ENCODE measurements around the gene MAP3K7CL. TPM values are rescaled to one million over a fixed set of nuclear protein-coding genes. Genes with fewer than 3 reads are reported as not detected.

Gene MAP3K7CL
- total RNA-seq, 1 experiment from 2014 or later: 0.15 TPM

DNA sequence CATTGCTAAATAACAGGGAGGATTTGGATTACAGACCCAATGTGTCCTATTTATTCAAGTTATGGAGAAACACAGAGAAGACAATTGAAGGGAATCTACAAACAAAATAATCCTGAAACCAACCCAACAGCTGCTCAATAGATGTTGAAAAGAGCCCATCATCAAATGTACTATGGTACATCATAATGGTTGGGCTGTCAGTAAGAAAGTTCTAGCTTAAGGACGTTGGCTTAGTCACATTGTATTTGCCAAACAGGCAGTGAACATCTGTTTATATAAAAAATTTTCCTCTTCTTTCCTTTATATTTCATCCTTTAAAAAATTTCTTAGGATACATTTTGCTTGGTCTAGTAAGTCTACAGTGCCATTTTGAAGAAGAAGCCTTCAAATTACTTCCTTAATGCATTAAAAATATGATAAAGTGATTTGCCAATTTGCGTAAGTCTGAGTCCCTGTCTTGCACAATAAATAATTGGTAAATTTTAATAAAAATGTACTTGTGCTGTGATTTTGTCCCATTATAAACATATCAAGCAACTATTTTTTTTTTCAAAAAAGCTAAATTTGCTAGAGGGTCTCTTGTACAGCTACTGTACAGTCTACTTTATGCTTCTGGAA, 14.4 kb downstream of the MAP3K7CL start:
- ChIA-PET CTCF (no interaction called here), POLR2A (no interaction called here)
- Mint-ChIP-seq H3K27me3 (ENCODE audit: low read depth) (no peaks in the 10 kb centered on the region), H3K36me3 (no peaks in the 10 kb centered on the region), H3K27ac (no peak overlapping the region), H3K4me1 (no peaks in the 10 kb centered on the region), H3K4me3 (no peak overlapping the region), H3K9me3 (no peaks in the 10 kb centered on the region)
- DNase-seq (ENCODE audit: low spot score) (no peak), ATAC-seq (no peak)
- TF ChIP-seq CBFB (CRISPR knock-in tag; IDR thresholded peaks at IDR 0.05; ENCODE audit: low read depth): no peak
- TF ChIP-seq, protein P1, sequence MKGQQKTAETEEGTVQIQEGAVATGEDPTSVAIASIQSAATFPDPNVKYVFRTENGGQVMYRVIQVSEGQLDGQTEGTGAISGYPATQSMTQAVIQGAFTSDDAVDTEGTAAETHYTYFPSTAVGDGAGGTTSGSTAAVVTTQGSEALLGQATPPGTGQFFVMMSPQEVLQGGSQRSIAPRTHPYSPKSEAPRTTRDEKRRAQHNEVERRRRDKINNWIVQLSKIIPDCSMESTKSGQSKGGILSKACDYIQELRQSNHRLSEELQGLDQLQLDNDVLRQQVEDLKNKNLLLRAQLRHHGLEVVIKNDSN (CRISPR knock-in tag; IDR thresholded peaks at IDR 0.05): no peak
- TF ChIP-seq ZNF317 (CRISPR knock-in tag; IDR thresholded peaks at IDR 0.05; ENCODE audit: borderline replicate concordance, low read depth): no peak
- no peak for TF ChIP-seq EMX1 (CRISPR knock-in tag; IDR thresholded peaks at IDR 0.05)
- TF ChIP-seq, protein P2, sequence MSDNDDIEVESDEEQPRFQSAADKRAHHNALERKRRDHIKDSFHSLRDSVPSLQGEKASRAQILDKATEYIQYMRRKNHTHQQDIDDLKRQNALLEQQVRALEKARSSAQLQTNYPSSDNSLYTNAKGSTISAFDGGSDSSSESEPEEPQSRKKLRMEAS (CRISPR knock-in tag; IDR thresholded peaks at IDR 0.05): no peak
- TF ChIP-seq SMAD4 (CRISPR knock-in tag; IDR thresholded peaks at IDR 0.05): no peak
- TF ChIP-seq, protein P3, sequence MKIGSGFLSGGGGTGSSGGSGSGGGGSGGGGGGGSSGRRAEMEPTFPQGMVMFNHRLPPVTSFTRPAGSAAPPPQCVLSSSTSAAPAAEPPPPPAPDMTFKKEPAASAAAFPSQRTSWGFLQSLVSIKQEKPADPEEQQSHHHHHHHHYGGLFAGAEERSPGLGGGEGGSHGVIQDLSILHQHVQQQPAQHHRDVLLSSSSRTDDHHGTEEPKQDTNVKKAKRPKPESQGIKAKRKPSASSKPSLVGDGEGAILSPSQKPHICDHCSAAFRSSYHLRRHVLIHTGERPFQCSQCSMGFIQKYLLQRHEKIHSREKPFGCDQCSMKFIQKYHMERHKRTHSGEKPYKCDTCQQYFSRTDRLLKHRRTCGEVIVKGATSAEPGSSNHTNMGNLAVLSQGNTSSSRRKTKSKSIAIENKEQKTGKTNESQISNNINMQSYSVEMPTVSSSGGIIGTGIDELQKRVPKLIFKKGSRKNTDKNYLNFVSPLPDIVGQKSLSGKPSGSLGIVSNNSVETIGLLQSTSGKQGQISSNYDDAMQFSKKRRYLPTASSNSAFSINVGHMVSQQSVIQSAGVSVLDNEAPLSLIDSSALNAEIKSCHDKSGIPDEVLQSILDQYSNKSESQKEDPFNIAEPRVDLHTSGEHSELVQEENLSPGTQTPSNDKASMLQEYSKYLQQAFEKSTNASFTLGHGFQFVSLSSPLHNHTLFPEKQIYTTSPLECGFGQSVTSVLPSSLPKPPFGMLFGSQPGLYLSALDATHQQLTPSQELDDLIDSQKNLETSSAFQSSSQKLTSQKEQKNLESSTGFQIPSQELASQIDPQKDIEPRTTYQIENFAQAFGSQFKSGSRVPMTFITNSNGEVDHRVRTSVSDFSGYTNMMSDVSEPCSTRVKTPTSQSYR (CRISPR knock-in tag; IDR thresholded peaks at IDR 0.05): no peak
- TF ChIP-seq, protein P4, sequence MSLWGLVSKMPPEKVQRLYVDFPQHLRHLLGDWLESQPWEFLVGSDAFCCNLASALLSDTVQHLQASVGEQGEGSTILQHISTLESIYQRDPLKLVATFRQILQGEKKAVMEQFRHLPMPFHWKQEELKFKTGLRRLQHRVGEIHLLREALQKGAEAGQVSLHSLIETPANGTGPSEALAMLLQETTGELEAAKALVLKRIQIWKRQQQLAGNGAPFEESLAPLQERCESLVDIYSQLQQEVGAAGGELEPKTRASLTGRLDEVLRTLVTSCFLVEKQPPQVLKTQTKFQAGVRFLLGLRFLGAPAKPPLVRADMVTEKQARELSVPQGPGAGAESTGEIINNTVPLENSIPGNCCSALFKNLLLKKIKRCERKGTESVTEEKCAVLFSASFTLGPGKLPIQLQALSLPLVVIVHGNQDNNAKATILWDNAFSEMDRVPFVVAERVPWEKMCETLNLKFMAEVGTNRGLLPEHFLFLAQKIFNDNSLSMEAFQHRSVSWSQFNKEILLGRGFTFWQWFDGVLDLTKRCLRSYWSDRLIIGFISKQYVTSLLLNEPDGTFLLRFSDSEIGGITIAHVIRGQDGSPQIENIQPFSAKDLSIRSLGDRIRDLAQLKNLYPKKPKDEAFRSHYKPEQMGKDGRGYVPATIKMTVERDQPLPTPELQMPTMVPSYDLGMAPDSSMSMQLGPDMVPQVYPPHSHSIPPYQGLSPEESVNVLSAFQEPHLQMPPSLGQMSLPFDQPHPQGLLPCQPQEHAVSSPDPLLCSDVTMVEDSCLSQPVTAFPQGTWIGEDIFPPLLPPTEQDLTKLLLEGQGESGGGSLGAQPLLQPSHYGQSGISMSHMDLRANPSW (CRISPR knock-in tag; conservative IDR thresholded peaks at IDR 0.05; ENCODE audit: low read depth): no peak

DNA sequence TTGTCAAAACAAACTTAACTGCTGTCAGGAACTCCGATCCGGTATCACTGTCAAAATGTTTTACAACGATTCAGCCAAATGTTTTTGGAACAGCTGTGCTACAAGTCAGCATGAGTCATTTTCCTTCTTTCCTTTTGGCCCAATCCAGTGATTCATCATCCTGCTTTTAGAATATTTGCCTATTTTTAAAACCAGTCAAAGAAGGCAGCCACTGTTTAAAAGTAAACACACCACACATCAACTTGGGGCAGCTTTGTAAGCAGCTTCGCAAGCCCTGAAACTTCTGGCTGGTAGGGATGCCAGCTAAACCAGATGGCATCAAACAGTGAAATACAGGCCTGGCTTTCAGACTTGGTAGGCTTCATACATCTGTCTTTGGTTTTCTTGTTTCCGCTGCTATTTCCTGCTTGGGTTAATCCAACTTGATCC, 14.9 kb downstream of the MAP3K7CL start:
- TF ChIP-seq GABPB1 (CRISPR knock-in tag; IDR thresholded peaks at IDR 0.05) (no peak), SP1 (CRISPR knock-in tag; conservative IDR thresholded peaks at IDR 0.05) (no peak), KAT7 (CRISPR knock-in tag; IDR thresholded peaks at IDR 0.05; ENCODE audit: borderline replicate concordance) (no peak), FOXJ3 (CRISPR knock-in tag; IDR thresholded peaks at IDR 0.05; ENCODE audit: borderline replicate concordance) (no peak), NFYB (CRISPR knock-in tag; conservative IDR thresholded peaks at IDR 0.05; ENCODE audit: low read depth) (no peak), ZNF232 (CRISPR knock-in tag; IDR thresholded peaks at IDR 0.05) (no peak)
- TF ChIP-seq, protein P5, sequence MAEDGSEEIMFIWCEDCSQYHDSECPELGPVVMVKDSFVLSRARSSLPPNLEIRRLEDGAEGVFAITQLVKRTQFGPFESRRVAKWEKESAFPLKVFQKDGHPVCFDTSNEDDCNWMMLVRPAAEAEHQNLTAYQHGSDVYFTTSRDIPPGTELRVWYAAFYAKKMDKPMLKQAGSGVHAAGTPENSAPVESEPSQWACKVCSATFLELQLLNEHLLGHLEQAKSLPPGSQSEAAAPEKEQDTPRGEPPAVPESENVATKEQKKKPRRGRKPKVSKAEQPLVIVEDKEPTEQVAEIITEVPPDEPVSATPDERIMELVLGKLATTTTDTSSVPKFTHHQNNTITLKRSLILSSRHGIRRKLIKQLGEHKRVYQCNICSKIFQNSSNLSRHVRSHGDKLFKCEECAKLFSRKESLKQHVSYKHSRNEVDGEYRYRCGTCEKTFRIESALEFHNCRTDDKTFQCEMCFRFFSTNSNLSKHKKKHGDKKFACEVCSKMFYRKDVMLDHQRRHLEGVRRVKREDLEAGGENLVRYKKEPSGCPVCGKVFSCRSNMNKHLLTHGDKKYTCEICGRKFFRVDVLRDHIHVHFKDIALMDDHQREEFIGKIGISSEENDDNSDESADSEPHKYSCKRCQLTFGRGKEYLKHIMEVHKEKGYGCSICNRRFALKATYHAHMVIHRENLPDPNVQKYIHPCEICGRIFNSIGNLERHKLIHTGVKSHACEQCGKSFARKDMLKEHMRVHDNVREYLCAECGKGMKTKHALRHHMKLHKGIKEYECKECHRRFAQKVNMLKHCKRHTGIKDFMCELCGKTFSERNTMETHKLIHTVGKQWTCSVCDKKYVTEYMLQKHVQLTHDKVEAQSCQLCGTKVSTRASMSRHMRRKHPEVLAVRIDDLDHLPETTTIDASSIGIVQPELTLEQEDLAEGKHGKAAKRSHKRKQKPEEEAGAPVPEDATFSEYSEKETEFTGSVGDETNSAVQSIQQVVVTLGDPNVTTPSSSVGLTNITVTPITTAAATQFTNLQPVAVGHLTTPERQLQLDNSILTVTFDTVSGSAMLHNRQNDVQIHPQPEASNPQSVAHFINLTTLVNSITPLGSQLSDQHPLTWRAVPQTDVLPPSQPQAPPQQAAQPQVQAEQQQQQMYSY (CRISPR knock-in tag; IDR thresholded peaks at IDR 0.05): no peak
- TF ChIP-seq, protein P6, sequence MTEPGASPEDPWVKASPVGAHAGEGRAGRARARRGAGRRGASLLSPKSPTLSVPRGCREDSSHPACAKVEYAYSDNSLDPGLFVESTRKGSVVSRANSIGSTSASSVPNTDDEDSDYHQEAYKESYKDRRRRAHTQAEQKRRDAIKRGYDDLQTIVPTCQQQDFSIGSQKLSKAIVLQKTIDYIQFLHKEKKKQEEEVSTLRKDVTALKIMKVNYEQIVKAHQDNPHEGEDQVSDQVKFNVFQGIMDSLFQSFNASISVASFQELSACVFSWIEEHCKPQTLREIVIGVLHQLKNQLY (CRISPR knock-in tag; IDR thresholded peaks at IDR 0.05): no peak
- ATAC-seq: no peak
- no peaks in the 10 kb centered on the region for H3K36me3 Mint-ChIP-seq
- H3K4me3 Mint-ChIP-seq: no peak overlapping the region
- H3K27ac Mint-ChIP-seq: no peak overlapping the region
- no peak for DNase-seq (ENCODE audit: low spot score)
- no peaks in the 10 kb centered on the region; the same call in 1 of the 2 replicates for H3K27me3 Mint-ChIP-seq (ENCODE audit: low read depth)
- ChIA-PET CTCF (no interaction called here), POLR2A (no interaction called here)
- H3K4me1 Mint-ChIP-seq: no peaks in the 10 kb centered on the region
- no peaks in the 10 kb centered on the region for H3K9me3 Mint-ChIP-seq

Data from WTC11 (cell line).